BJ (cell line): ENCODE measurements around the gene KCNQ1. TPM values are rescaled to one million over a fixed set of nuclear protein-coding genes. Genes with fewer than 3 reads are reported as not detected.

Experiments
- CTCF ChIA-PET: fragments of 350-600 bp; formaldehyde crosslinking; extraction: SDS; loops from one replicate; lab custom pipeline; 2021; ENCODE audit warnings: antibody characterized with exemption, inconsistent platforms; lab: Yijun Ruan, JAX
- POLR2A ChIA-PET: fragments of 300-600 bp; sonication (Branson Sonifier 250); formaldehyde crosslinking; extraction: SDS; loops from one replicate; lab custom pipeline; 2021; ENCODE audit warnings: antibody characterized with exemption; lab: Charles Lee
- DNase-seq: peaks from one replicate; pipeline ENCODE4 v3.0.0-alpha.2; 2011; ENCODE audit warnings: low read depth
- H3K27me3 ChIP-seq: 2 replicates; pipeline ENCODE4 v1.6.0; 2011; ENCODE audit warnings: low read length; ENCODE audit not compliant: control insufficient read depth, insufficient read depth
- H3K36me3 ChIP-seq: 2 replicates; pipeline ENCODE4 v1.5.1; 2011; ENCODE audit warnings: low read length; ENCODE audit not compliant: control insufficient read depth, insufficient read depth
- H3K4me3 ChIP-seq: 2 replicates; pipeline ENCODE4 v1.5.1; 2011; ENCODE audit warnings: low read depth, mild to moderate bottlenecking, control low read depth, low read length
- CTCF ChIP-seq: IDR thresholded peaks from 2 replicates; pipeline ENCODE4 v1.5.1; 2011; ENCODE audit warnings: low read depth, mild to moderate bottlenecking, control low read depth, inconsistent platforms, low read length, moderate library complexity; ENCODE audit not compliant: insufficient read depth
- polyA plus RNA-seq: library from polyadenylated mRNA; depleted of rRNA; stranded (reverse); fragments of >200 nt; gene quantifications from 2 replicates; pipeline ENCODE4 v1.2.3, GENCODE V29; 2011

Gene KCNQ1
- polyA plus RNA-seq, 1 experiment = not detected

GRCh38 chr11:2715716-2716350 is 271.0 kb downstream of the KCNQ1 start:
- no peak for DNase-seq
- ChIA-PET CTCF (interaction anchor here (1.0 kb wide), 1 partner anchor 9 kb away, joined by 3 read pairs; no protein-coding TSS in a partner anchor), POLR2A (no interaction called here)
- no peak for TF ChIP-seq CTCF
- Histone ChIP-seq H3K36me3 (no peaks in the 10 kb centered on the region), H3K27me3 (peaks cover 23% of the 10 kb centered on the region), H3K4me3 (no peak overlapping the region)

- no peak overlapping the region for H3K4me3 ChIP-seq
- H3K27me3 ChIP-seq = peaks cover 21% of the 10 kb centered on the region
- ChIA-PET POLR2A (no interaction called here), CTCF (no interaction called here)
- no peak for TF ChIP-seq CTCF
- DNase-seq = no peak
- H3K36me3 ChIP-seq = no peaks in the 10 kb centered on the region
Measured at GRCh38 chr11:2716376-2717095, 271.7 kb downstream of the KCNQ1 start.

- CTCF ChIA-PET = no interaction called here
- Histone ChIP-seq H3K4me3 (no peak overlapping the region), H3K27me3 (peaks cover 18% of the 10 kb centered on the region), H3K36me3 (no peaks in the 10 kb centered on the region)
- POLR2A ChIA-PET = no interaction called here
- no peak for TF ChIP-seq CTCF
- no peak for DNase-seq
Measured at GRCh38 chr11:2717561-2718325, 272.9 kb downstream of the KCNQ1 start.

- H3K4me3 ChIP-seq = no peak overlapping the region
- H3K36me3 ChIP-seq = no peaks in the 10 kb centered on the region
- no peak for DNase-seq
- POLR2A ChIA-PET = no interaction called here
- peaks cover 17% of the 10 kb centered on the region for H3K27me3 ChIP-seq
- CTCF ChIA-PET = no interaction called here
- TF ChIP-seq CTCF = no peak
Measured at GRCh38 chr11:2718817-2719438, 274.1 kb downstream of the KCNQ1 start.
